CD14-positive monocyte (primary cell): ENCODE results near the gene SLC52A3. TPM values are rescaled to one million over a fixed set of nuclear protein-coding genes. Genes with fewer than 3 reads are reported as not detected.
"Not testable (repeated sequence)": the region's sequence is repeated elsewhere in the genome, so short reads cannot be mapped to it uniquely, and the experiment has no call there.

ENCODE experiments used
- DNase-seq, 3 donors: peaks; one replicate each; pipeline ENCODE4 v3.0.0-alpha.2; 2011 to 2022
- H2AFZ ChIP-seq: 2 replicates; pipeline ENCODE4 v1.6.0; 2012; ENCODE audit warnings: mild to moderate bottlenecking, low read depth, low read length, inconsistent platforms; ENCODE audit not compliant: insufficient read depth, poor library complexity, severe bottlenecking
- H3K27ac ChIP-seq, 2 donors: 1 replicate in 1 of 2; 2 replicates in 1 of 2; pipeline ENCODE4 v1.5.1; 2012 to 2013; ENCODE audit warnings: low read length in 2 of 2, control low read depth in 1 of 2, inconsistent platforms in 1 of 2, low read depth in 1 of 2, mild to moderate bottlenecking in 1 of 2
- H3K27me3 ChIP-seq, 2 donors: one replicate each; pipeline versions ENCODE4 v1.6.0 to v1.6.1; 2011 to 2013; ENCODE audit warnings: low read length in 2 of 2; ENCODE audit not compliant: control insufficient read depth in 2 of 2, insufficient read depth in 2 of 2
- H3K36me3 ChIP-seq, 2 donors: replicated peaks in 1 of 2; 1 replicate in 1 of 2; 2 replicates in 1 of 2; pipeline versions ENCODE4 v1.5.1 to v1.6.1; 2012 to 2013; ENCODE audit warnings: low read length in 2 of 2, control low read depth in 1 of 2, inconsistent platforms in 1 of 2, mild to moderate bottlenecking in 1 of 2; ENCODE audit not compliant: insufficient read depth in 2 of 2, control insufficient read depth in 1 of 2
- H3K4me1 ChIP-seq, 2 donors: 1 replicate in 1 of 2; 2 replicates in 1 of 2; pipeline versions ENCODE4 v1.5.1 to v1.6.1; 2012 to 2013; ENCODE audit warnings: low read length in 2 of 2, control low read depth in 1 of 2, inconsistent platforms in 1 of 2, mild to moderate bottlenecking in 1 of 2, moderate library complexity in 1 of 2; ENCODE audit not compliant: insufficient read depth in 2 of 2, control insufficient read depth in 1 of 2
- H3K4me2 ChIP-seq: replicated peaks from 2 replicates; pipeline ENCODE3; 2012; ENCODE audit warnings: low read length, moderate library complexity, mild to moderate bottlenecking; ENCODE audit not compliant: poor library complexity, severe bottlenecking; ENCODE audit errors: extremely low read depth
- H3K4me3 ChIP-seq, 3 experiments: fragments of 200-600 bp in 1 of 3; sonication (generic) in 1 of 3; replicated peaks in 1 of 3; 1 replicate in 2 of 3; 2 replicates in 1 of 3; pipeline ENCODE4 v1.5.1; 2011 to 2013; ENCODE audit warnings: low read length in 3 of 3, mild to moderate bottlenecking in 3 of 3, control low read depth in 2 of 3, low read depth in 2 of 3, inconsistent platforms in 1 of 3, moderate library complexity in 1 of 3
- H3K79me2 ChIP-seq: 2 replicates; pipeline ENCODE4 v1.6.0; 2012; ENCODE audit warnings: mild to moderate bottlenecking, control low read depth, inconsistent platforms, low read length, moderate library complexity; ENCODE audit not compliant: insufficient read depth
- H3K9ac ChIP-seq: 2 replicates; pipeline ENCODE4 v1.6.0; 2017; ENCODE audit warnings: low read length, mild to moderate bottlenecking; ENCODE audit not compliant: insufficient read depth, poor library complexity, severe bottlenecking
- H3K9me3 ChIP-seq, 2 donors: replicated peaks in 1 of 2; 1 replicate in 1 of 2; 2 replicates in 1 of 2; pipeline versions ENCODE4 v1.5.1 to v1.6.1; 2012 to 2013; ENCODE audit warnings: low read length in 2 of 2, control low read depth in 1 of 2; ENCODE audit not compliant: control insufficient read depth in 1 of 2, insufficient read depth in 1 of 2
- H4K20me1 ChIP-seq: 2 replicates; pipeline ENCODE4 v1.6.0; 2012; ENCODE audit warnings: mild to moderate bottlenecking, low read length, control low read depth, moderate library complexity; ENCODE audit not compliant: insufficient read depth
- H3K27ac Mint-ChIP-seq, 7 donors: one replicate each; pipeline ENCODE4 v1.8.0; 2020; ENCODE audit warnings: mild to moderate bottlenecking in 7 of 7, mixed read lengths in 7 of 7, moderate library complexity in 6 of 7, inconsistent platforms in 2 of 7
- H3K27me3 Mint-ChIP-seq, 3 donors: one replicate each; pipeline ENCODE4 v1.8.0; 2021 to 2022; ENCODE audit warnings: low read depth in 3 of 3, mild to moderate bottlenecking in 3 of 3, mixed read lengths in 3 of 3, moderate library complexity in 3 of 3, inconsistent platforms in 1 of 3
- H3K36me3 Mint-ChIP-seq, 2 donors: one replicate each; pipeline ENCODE4 v1.8.0; 2020; ENCODE audit warnings: mixed read lengths in 2 of 2, inconsistent platforms in 1 of 2, mild to moderate bottlenecking in 1 of 2
- H3K4me1 Mint-ChIP-seq: one replicate; pipeline ENCODE4 v1.8.0; 2020; ENCODE audit warnings: mild to moderate bottlenecking, mixed read lengths
- H3K4me3 Mint-ChIP-seq, 2 donors: one replicate each; pipeline ENCODE4 v1.8.0; 2020; ENCODE audit warnings: mild to moderate bottlenecking in 2 of 2, mixed read lengths in 2 of 2, moderate library complexity in 1 of 2
- H3K9me3 Mint-ChIP-seq, 7 donors: one replicate each; pipeline ENCODE4 v1.8.0; 2020 to 2022; ENCODE audit warnings: mixed read lengths in 7 of 7, mild to moderate bottlenecking in 6 of 7, moderate library complexity in 6 of 7, inconsistent platforms in 2 of 7
- WGBS: methylation state at CpG from one replicate; pipeline ENCODE4 v1.1.5; 2013; ENCODE audit warnings: missing lambda C conversion rate; ENCODE audit not compliant: insufficient coverage; 5-methylcytosine and 5-hydroxymethylcytosine counted together
- intact Hi-C, 2 donors: fragments of 100-400 bp; cut with micrococcal nuclease; formaldehyde crosslinking; loops; one replicate each; pipeline versions ENCODE4 v1.15.0 to v1.15.1; 2023
- polyA plus RNA-seq, 3 donors: library from polyadenylated mRNA; depleted of rRNA in 1 of 3; unstranded in 2 of 3; stranded (reverse) in 1 of 3; fragments of 300-500 nt in 2 of 3; fragments of >200 nt in 1 of 3; fragmentation: Illumina TruSeq in 2 of 3; gene quantifications; 1 replicate in 2 of 3; 2 replicates in 1 of 3; pipeline ENCODE4 v1.2.3, GENCODE V29; 2012 to 2021
- TF ChIP-seq, protein P1 (sequence below): fragments of 200-600 bp; IDR thresholded peaks from one replicate; pipeline ENCODE4 v1.8.0; 2022; ENCODE audit warnings: antibody characterized with exemption, mild to moderate bottlenecking

SLC52A3 gene
- polyA plus RNA-seq, 3 donors: not detected

DNA sequence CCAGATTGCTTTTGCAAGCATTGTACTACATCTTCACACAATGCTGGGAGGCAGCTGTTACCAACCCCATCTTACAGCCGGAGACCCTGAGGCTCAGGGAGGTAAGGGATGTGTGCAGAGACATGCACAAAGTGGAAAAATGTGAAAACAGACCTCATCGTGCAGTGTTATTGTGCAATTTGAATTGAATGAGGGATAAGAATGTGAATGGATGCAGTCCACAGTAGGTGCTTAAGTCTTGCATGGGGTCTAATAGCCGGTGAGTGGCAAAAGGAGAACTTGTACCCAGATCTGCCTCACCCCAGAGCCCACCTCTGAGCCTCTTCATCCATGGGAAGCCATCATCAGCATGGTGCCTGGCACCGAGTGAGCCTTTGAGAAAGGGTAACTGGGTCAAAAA lies 42.1 kb downstream of the SLC52A3 start:
- peaks cover 0 to 12% of the 10 kb centered on the region in 2 donors for H3K9me3 ChIP-seq
- Mint-ChIP-seq H3K4me1 (peaks cover 6% of the 10 kb centered on the region), H3K36me3 (no peaks in the 10 kb centered on the region), H3K27me3 (peaks cover 54 to 67% (median 55%) of the 10 kb centered on the region in 3 donors), H3K27ac (no peak overlapping the region), H3K9me3 (peaks cover 0 to 16% (median 3%) of the 10 kb centered on the region in 7 donors), H3K4me3 (peak overlapping the region in 1 of 2 donors; percentile 68)
- no peak overlapping the region for H3K4me2 ChIP-seq
- H4K20me1 ChIP-seq: no peaks in the 10 kb centered on the region
- no peak overlapping the region for H3K4me3 ChIP-seq
- DNase-seq: no peak
- H3K36me3 ChIP-seq: no peaks in the 10 kb centered on the region
- no peak overlapping the region for H2AFZ ChIP-seq
- TF ChIP-seq, protein P1, sequence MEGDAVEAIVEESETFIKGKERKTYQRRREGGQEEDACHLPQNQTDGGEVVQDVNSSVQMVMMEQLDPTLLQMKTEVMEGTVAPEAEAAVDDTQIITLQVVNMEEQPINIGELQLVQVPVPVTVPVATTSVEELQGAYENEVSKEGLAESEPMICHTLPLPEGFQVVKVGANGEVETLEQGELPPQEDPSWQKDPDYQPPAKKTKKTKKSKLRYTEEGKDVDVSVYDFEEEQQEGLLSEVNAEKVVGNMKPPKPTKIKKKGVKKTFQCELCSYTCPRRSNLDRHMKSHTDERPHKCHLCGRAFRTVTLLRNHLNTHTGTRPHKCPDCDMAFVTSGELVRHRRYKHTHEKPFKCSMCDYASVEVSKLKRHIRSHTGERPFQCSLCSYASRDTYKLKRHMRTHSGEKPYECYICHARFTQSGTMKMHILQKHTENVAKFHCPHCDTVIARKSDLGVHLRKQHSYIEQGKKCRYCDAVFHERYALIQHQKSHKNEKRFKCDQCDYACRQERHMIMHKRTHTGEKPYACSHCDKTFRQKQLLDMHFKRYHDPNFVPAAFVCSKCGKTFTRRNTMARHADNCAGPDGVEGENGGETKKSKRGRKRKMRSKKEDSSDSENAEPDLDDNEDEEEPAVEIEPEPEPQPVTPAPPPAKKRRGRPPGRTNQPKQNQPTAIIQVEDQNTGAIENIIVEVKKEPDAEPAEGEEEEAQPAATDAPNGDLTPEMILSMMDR: no peak
- 50% methylated on average over 1 of the region's 4 CpGs for WGBS
- H3K27ac ChIP-seq: no peak overlapping the region
- peaks cover 2 to 10% of the 10 kb centered on the region in 2 donors for H3K4me1 ChIP-seq
- no peak overlapping the region for H3K9ac ChIP-seq
- no peaks in the 10 kb centered on the region for H3K79me2 ChIP-seq
- intact Hi-C loops: no loop called here
- H3K27me3 ChIP-seq: peaks cover 22 to 46% of the 10 kb centered on the region in 2 donors

DNA sequence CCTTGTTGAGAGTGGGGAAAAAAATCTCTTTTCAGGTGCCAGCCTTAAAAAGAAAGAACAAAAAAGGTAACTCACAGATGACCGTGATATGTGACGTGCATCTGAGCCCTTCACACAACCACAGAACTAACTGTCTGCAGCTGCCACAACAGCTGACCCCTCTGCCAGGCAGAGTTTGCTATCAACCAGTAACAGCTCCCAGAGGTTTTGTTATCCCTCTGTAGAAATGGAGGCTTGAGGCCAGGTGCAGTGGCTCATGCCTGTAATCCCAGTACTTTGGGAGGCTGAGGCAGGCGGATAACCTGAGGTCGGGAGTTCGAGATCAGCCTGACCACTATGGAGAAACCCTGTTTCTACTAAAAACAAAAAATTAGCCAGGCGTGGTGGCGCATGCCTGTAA lies 42.8 kb downstream of the SLC52A3 start:
- H3K9me3 Mint-ChIP-seq: peaks cover 0 to 16% (median 3%) of the 10 kb centered on the region in 7 donors
- Histone ChIP-seq H3K4me2 (no peak overlapping the region), H4K20me1 (no peaks in the 10 kb centered on the region), H3K27me3 (peaks cover 22 to 46% of the 10 kb centered on the region in 2 donors), H3K79me2 (no peaks in the 10 kb centered on the region), H3K9me3 (peaks cover 0 to 12% of the 10 kb centered on the region in 2 donors), H3K27ac (no peak overlapping the region), H3K4me1 (peaks cover 2 to 10% of the 10 kb centered on the region in 2 donors), H3K36me3 (no peaks in the 10 kb centered on the region), H2AFZ (no peak overlapping the region), H3K9ac (no peak overlapping the region), H3K4me3 (no peak overlapping the region)
- 82% methylated on average over 2 of the region's 7 CpGs for WGBS
- H3K4me3 Mint-ChIP-seq: peak overlapping the region in 1 of 2 donors; percentile 68
- no peaks in the 10 kb centered on the region for H3K36me3 Mint-ChIP-seq
- peaks cover 50 to 63% (median 52%) of the 10 kb centered on the region in 3 donors for H3K27me3 Mint-ChIP-seq
- DNase-seq: no peak
- intact Hi-C loops: no loop called here
- no peak overlapping the region for H3K27ac Mint-ChIP-seq
- TF ChIP-seq, protein P1: no peak
- peaks cover 6% of the 10 kb centered on the region for H3K4me1 Mint-ChIP-seq

DNA sequence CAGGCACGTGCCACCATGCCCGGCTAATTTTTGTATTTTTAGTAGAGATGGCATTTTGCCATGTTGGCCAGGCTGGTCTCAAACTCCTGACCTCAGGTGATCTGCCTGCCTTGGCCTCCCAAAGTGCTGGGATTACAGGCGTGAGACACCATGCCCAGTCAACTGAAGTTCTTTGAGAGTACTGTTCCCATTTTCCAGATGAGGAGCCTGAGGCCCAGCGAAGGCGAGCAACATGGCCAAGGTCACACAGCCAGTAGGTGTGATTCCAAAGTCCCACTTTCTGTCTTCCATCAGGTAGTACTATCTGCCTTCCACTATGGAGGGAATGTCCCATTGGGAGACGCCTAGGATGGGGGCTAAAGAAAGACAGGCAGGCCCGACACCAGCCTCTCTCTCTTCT lies 43.5 kb downstream of the SLC52A3 start:
- H3K4me3 ChIP-seq, H3K36me3 ChIP-seq, H2AFZ ChIP-seq, H3K36me3 Mint-ChIP-seq, H3K27ac ChIP-seq, intact Hi-C loops, H3K79me2 ChIP-seq, H3K27ac Mint-ChIP-seq, H3K4me3 Mint-ChIP-seq, DNase-seq, H4K20me1 ChIP-seq, H3K9ac ChIP-seq, H3K4me1 Mint-ChIP-seq, H3K4me2 ChIP-seq: not testable (repeated sequence)
- Histone ChIP-seq H3K27me3 (peaks cover 22 to 43% of the 10 kb centered on the region in 2 donors), H3K4me1 (peaks cover 2 to 10% of the 10 kb centered on the region in 2 donors), H3K9me3 (peaks cover 0 to 12% of the 10 kb centered on the region in 2 donors)
- 100% methylated on average over 2 of the region's 7 CpGs for WGBS
- H3K27me3 Mint-ChIP-seq: peaks cover 43 to 56% (median 45%) of the 10 kb centered on the region in 3 donors
- H3K9me3 Mint-ChIP-seq: peaks cover 0 to 16% (median 2%) of the 10 kb centered on the region in 7 donors
